Natural killer cell (primary cell): Measurements from ENCODE around the gene OR8D2. TPM values are rescaled to one million over a fixed set of nuclear protein-coding genes. Genes with fewer than 3 reads are reported as not detected.

Source experiments
- ATAC-seq, 3 donors: fragments of 150-1000 bp in 2 of 3; fragments of 200-7000 bp in 1 of 3; cut with Tn5 transposase; 1 replicate in 1 of 3; 2 replicates in 2 of 3; pipeline ENCODE4 v1.10.0; 2021; ENCODE audit warnings: mild to moderate bottlenecking in 2 of 3, moderate library complexity in 2 of 3
- DNase-seq, 2 donors: peaks; one replicate each; pipeline versions ENCODE4 v3.0.0 to v3.0.0-alpha.2; 2013 to 2021; ENCODE audit warnings: mixed read lengths in 1 of 2
- H3K27ac ChIP-seq: one replicate; pipeline ENCODE4 v1.5.1; 2013; ENCODE audit warnings: mild to moderate bottlenecking, low read length
- H3K27me3 ChIP-seq: one replicate; pipeline ENCODE4 v1.6.1; 2013; ENCODE audit warnings: low read length; ENCODE audit not compliant: control insufficient read depth, insufficient read depth
- H3K36me3 ChIP-seq: one replicate; pipeline ENCODE4 v1.6.1; 2013; ENCODE audit warnings: low read length; ENCODE audit not compliant: control insufficient read depth, insufficient read depth
- H3K4me1 ChIP-seq: one replicate; pipeline ENCODE4 v1.6.1; 2013; ENCODE audit warnings: low read length; ENCODE audit not compliant: control insufficient read depth, insufficient read depth
- H3K4me3 ChIP-seq: one replicate; pipeline ENCODE4 v1.5.1; 2013; ENCODE audit warnings: low read length
- H3K9me3 ChIP-seq: one replicate; pipeline ENCODE4 v1.6.1; 2013; ENCODE audit warnings: low read length; ENCODE audit not compliant: control insufficient read depth, insufficient read depth
- H3K27ac Mint-ChIP-seq, 2 donors: one replicate each; pipeline ENCODE4 v1.8.0; 2022; ENCODE audit warnings: mild to moderate bottlenecking in 2 of 2, mixed read lengths in 2 of 2, moderate library complexity in 1 of 2
- H3K27me3 Mint-ChIP-seq, 2 donors: one replicate each; pipeline ENCODE4 v1.8.0; 2022; ENCODE audit warnings: low read depth in 2 of 2, mixed read lengths in 2 of 2
- H3K36me3 Mint-ChIP-seq: one replicate; pipeline ENCODE4 v1.8.0; 2022; ENCODE audit warnings: mixed read lengths
- H3K4me1 Mint-ChIP-seq, 2 donors: one replicate each; pipeline ENCODE4 v1.8.0; 2022; ENCODE audit warnings: mixed read lengths in 2 of 2
- H3K4me3 Mint-ChIP-seq: one replicate; pipeline ENCODE4 v1.8.0; 2022; ENCODE audit warnings: mild to moderate bottlenecking, moderate library complexity, mixed read lengths
- H3K9me3 Mint-ChIP-seq, 2 donors: one replicate each; pipeline ENCODE4 v1.8.0; 2022; ENCODE audit warnings: mixed read lengths in 2 of 2
- WGBS: methylation state at CpG from one replicate; pipeline ENCODE4 v1.1.7; 2013; ENCODE audit warnings: missing lambda C conversion rate; ENCODE audit not compliant: insufficient coverage; 5-methylcytosine and 5-hydroxymethylcytosine counted together
- intact Hi-C: fragments of 100-400 bp; cut with micrococcal nuclease; formaldehyde crosslinking; loops from one replicate; pipeline ENCODE4 v1.14.2; 2022
- total RNA-seq, 4 donors: library from RNA; stranded (reverse); fragments of 120-200 nt in 1 of 4; gene quantifications; one replicate each; pipeline versions ENCODE4 v1.2.3 to v1.2.4, GENCODE V29; 2013 to 2022
- TF ChIP-seq, protein P1 (sequence below): fragments of 200-600 bp; IDR thresholded peaks from one replicate; pipeline ENCODE4 v1.8.0; 2022; ENCODE audit warnings: antibody characterized with exemption

The OR8D2 gene
- total RNA-seq, 3 donors from 2014 or later (not counting 1 experiment from before 2014, with no cell fraction given): not detected

DNA sequence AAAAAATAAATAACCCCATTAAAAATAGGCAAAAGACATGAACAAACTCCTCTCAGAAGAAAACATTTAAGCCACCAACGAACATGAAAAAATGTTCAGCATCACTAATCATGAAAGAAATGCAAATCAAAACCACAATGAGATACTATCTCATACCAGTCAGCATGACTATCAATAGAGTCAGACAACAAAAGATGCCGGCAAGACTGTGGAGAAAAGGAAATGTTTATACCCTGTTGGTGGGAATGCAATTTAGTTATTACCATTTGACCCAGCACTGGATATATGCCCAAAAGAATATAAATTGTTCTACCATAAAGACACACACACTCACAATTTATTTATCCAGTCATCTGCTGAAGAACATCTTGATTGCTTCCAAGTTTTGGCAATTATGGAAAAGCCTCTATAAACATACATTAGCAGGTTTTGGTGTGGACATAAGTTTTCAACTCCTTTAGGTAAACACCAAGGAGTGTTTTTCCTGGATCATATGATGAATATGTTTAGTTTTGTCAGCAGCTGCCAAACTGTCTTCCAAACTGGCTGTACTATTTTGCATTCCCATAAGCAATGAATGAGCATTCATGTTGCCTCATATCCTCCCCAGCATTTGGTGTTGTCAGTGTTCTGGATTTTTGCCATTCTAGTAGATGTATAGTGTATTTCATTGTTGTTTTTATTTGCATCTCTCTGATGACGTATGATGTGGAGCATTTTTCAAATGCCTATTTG lies 34.2 kb downstream of the OR8D2 start:
- Histone ChIP-seq H3K27ac (no peak overlapping the region), H3K9me3 (no peaks in the 10 kb centered on the region), H3K36me3 (no peaks in the 10 kb centered on the region), H3K27me3 (no peaks in the 10 kb centered on the region), H3K4me3 (no peak overlapping the region), H3K4me1 (no peaks in the 10 kb centered on the region)
- ATAC-seq (no peak), DNase-seq (no peak)
- TF ChIP-seq, protein P1, sequence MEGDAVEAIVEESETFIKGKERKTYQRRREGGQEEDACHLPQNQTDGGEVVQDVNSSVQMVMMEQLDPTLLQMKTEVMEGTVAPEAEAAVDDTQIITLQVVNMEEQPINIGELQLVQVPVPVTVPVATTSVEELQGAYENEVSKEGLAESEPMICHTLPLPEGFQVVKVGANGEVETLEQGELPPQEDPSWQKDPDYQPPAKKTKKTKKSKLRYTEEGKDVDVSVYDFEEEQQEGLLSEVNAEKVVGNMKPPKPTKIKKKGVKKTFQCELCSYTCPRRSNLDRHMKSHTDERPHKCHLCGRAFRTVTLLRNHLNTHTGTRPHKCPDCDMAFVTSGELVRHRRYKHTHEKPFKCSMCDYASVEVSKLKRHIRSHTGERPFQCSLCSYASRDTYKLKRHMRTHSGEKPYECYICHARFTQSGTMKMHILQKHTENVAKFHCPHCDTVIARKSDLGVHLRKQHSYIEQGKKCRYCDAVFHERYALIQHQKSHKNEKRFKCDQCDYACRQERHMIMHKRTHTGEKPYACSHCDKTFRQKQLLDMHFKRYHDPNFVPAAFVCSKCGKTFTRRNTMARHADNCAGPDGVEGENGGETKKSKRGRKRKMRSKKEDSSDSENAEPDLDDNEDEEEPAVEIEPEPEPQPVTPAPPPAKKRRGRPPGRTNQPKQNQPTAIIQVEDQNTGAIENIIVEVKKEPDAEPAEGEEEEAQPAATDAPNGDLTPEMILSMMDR: no peak
- intact Hi-C loops: no loop called here
- peaks cover 0 to 2% of the 10 kb centered on the region in 2 donors for H3K27me3 Mint-ChIP-seq
- no peaks in the 10 kb centered on the region for H3K36me3 Mint-ChIP-seq
- WGBS: 59% methylated on average over 2 of the region's 3 CpGs
- peaks cover 0 to 9% of the 10 kb centered on the region in 2 donors for H3K9me3 Mint-ChIP-seq
- H3K27ac Mint-ChIP-seq: no peak overlapping the region
- H3K4me3 Mint-ChIP-seq: no peak overlapping the region
- no peaks in the 10 kb centered on the region for H3K4me1 Mint-ChIP-seq

- Mint-ChIP-seq H3K4me3 (no peak overlapping the region), H3K27me3 (no peaks in the 10 kb centered on the region), H3K4me1 (peaks cover 12 to 18% of the 10 kb centered on the region in 2 donors), H3K27ac (no peak overlapping the region), H3K9me3 (peaks cover 0 to 1% of the 10 kb centered on the region in 2 donors), H3K36me3 (no peaks in the 10 kb centered on the region)
- Histone ChIP-seq H3K4me3 (no peak overlapping the region), H3K27ac (no peak overlapping the region), H3K27me3 (no peaks in the 10 kb centered on the region), H3K9me3 (no peaks in the 10 kb centered on the region), H3K4me1 (peaks cover 10% of the 10 kb centered on the region), H3K36me3 (no peaks in the 10 kb centered on the region)
- ATAC-seq (no peak), DNase-seq (no peak)
- WGBS: 70% methylated on average over 2 of the region's 2 CpGs
- TF ChIP-seq, protein P1: no peak
- intact Hi-C loops: no loop called here
These were observed 41.7 kb downstream of the OR8D2 start for GRCh38 chr11:124278261-124278660.

GRCh38 chr11:124277804-124278203 lies 42.2 kb downstream of the OR8D2 start:
- WGBS: 55% methylated on average over 3 of the region's 3 CpGs

More at GRCh38 chr11:124277804-124278203, 42.2 kb downstream of the OR8D2 start:
- Mint-ChIP-seq H3K4me1 (peaks cover 12 to 18% of the 10 kb centered on the region in 2 donors), H3K36me3 (no peaks in the 10 kb centered on the region), H3K9me3 (no peaks in the 10 kb centered on the region), H3K27me3 (no peaks in the 10 kb centered on the region), H3K4me3 (no peak overlapping the region), H3K27ac (no peak overlapping the region)
- no peaks in the 10 kb centered on the region for H3K27me3 ChIP-seq
- TF ChIP-seq, protein P1: no peak
- H3K27ac ChIP-seq: no peak overlapping the region
- peaks cover 10% of the 10 kb centered on the region for H3K4me1 ChIP-seq
- H3K36me3 ChIP-seq: no peaks in the 10 kb centered on the region
- no peak overlapping the region for H3K4me3 ChIP-seq
- ATAC-seq (no peak), DNase-seq (no peak)
- no peaks in the 10 kb centered on the region for H3K9me3 ChIP-seq
- intact Hi-C loops: no loop called here
